ENCODE data around the gene FGD3. TPM values are rescaled to one million over a fixed set of nuclear protein-coding genes. Genes with fewer than 3 reads are reported as not detected.

FGD3 gene
- total RNA-seq, 4 donors from 2014 or later, result 0.29 to 4.9 (median 2.9) TPM

GRCh38 chr9:92979283-92980056 lies 32.1 kb downstream of the FGD3 start:
- Histone ChIP-seq H3K27me3 (no peaks in the 10 kb centered on the region), H3K9me3 (no peaks in the 10 kb centered on the region), H3K27ac (no peak overlapping the region), H3K36me3 (no peaks in the 10 kb centered on the region), H3K4me3 (no peak overlapping the region), H3K4me1 (no peaks in the 10 kb centered on the region)
- DNase-seq, result no peak
- TF ChIP-seq CTCF (IDR thresholded peaks at IDR 0.05) (no peak), POLR2A (IDR thresholded peaks at IDR 0.05) (no peak)
- intact Hi-C loops (cut with DNase I; ENCODE audit: low total_unique reads), result no loop called here

- no peak for DNase-seq
- no peak overlapping the region for H3K4me3 ChIP-seq
- no peaks in the 10 kb centered on the region for H3K4me1 ChIP-seq
- no peaks in the 10 kb centered on the region for H3K9me3 ChIP-seq
- no peaks in the 10 kb centered on the region for H3K36me3 ChIP-seq
- no peak overlapping the region for H3K27ac ChIP-seq
- H3K27me3 ChIP-seq, result no peaks in the 10 kb centered on the region
- no peak for TF ChIP-seq CTCF (IDR thresholded peaks at IDR 0.05)
- no peak for TF ChIP-seq POLR2A (IDR thresholded peaks at IDR 0.05)
- intact Hi-C loops (cut with DNase I; ENCODE audit: low total_unique reads), result no loop called here
Observed at GRCh38 chr9:92980085-92980745, 32.9 kb downstream of the FGD3 start.

GRCh38 chr9:92982130-92982529 lies 34.8 kb downstream of the FGD3 start:
- intact Hi-C loops (cut with DNase I; ENCODE audit: low total_unique reads), result no loop called here
- no peaks in the 10 kb centered on the region for H3K36me3 ChIP-seq
- H3K9me3 ChIP-seq, result no peaks in the 10 kb centered on the region
- H3K4me1 ChIP-seq, result no peaks in the 10 kb centered on the region
- no peak overlapping the region for H3K4me3 ChIP-seq
- H3K27ac ChIP-seq, result no peak overlapping the region
- H3K27me3 ChIP-seq, result no peaks in the 10 kb centered on the region
- no peak for TF ChIP-seq CTCF (IDR thresholded peaks at IDR 0.05)
- TF ChIP-seq POLR2A (IDR thresholded peaks at IDR 0.05), result no peak
- no peak for DNase-seq

GRCh38 chr9:92983984-92984589 lies 36.8 kb downstream of the FGD3 start:
- no peak overlapping the region for H3K4me3 ChIP-seq
- H3K27ac ChIP-seq, result no peak overlapping the region
- DNase-seq, result no peak
- no peaks in the 10 kb centered on the region for H3K27me3 ChIP-seq
- no peaks in the 10 kb centered on the region for H3K9me3 ChIP-seq
- TF ChIP-seq CTCF (IDR thresholded peaks at IDR 0.05) (no peak), POLR2A (IDR thresholded peaks at IDR 0.05) (no peak)
- intact Hi-C loops (cut with DNase I; ENCODE audit: low total_unique reads), result no loop called here
- H3K36me3 ChIP-seq, result no peaks in the 10 kb centered on the region
- no peaks in the 10 kb centered on the region for H3K4me1 ChIP-seq

GRCh38 chr9:92984976-92985375 lies 37.7 kb downstream of the FGD3 start:
- H3K27me3 ChIP-seq, result no peaks in the 10 kb centered on the region
- no peak overlapping the region for H3K27ac ChIP-seq
- no peak overlapping the region for H3K4me3 ChIP-seq
- no peaks in the 10 kb centered on the region for H3K36me3 ChIP-seq
- intact Hi-C loops (cut with DNase I; ENCODE audit: low total_unique reads), result no loop called here
- no peaks in the 10 kb centered on the region for H3K4me1 ChIP-seq
- TF ChIP-seq CTCF (IDR thresholded peaks at IDR 0.05) (no peak), POLR2A (IDR thresholded peaks at IDR 0.05) (no peak)
- H3K9me3 ChIP-seq, result no peaks in the 10 kb centered on the region
- DNase-seq, result no peak
